HG02610 (cell line): ENCODE measurements around the gene TERT.

Experiments used
- ATAC-seq: cut with Tn5 transposase; IDR thresholded peaks from one replicate; pipeline ENCODE4 v1.9.1; 2021; ENCODE audit warnings: mild to moderate bottlenecking, moderate library complexity; ENCODE audit not compliant: unreplicated experiment

Gene TERT

GRCh38 chr5:1319436-1320256 lies 24.8 kb upstream of the TERT start:
- no peak for ATAC-seq

GRCh38 chr5:1318659-1319251 lies 23.9 kb upstream of the TERT start:
- ATAC-seq: no peak

GRCh38 chr5:1317921-1318565 lies 23.2 kb upstream of the TERT start:
- ATAC-seq: no peak

- no peak for ATAC-seq
Measured at GRCh38 chr5:1316588-1317340, 21.9 kb upstream of the TERT start.

- peak; percentile 59 for ATAC-seq
Measured at GRCh38 chr5:1315709-1316587, 21.1 kb upstream of the TERT start.

- no peak for ATAC-seq
Measured at GRCh38 chr5:1315018-1315708, 20.3 kb upstream of the TERT start.

- no peak for ATAC-seq
Measured at GRCh38 chr5:1314564-1314982, 19.7 kb upstream of the TERT start.

- ATAC-seq: peak; percentile 84
Measured at GRCh38 chr5:1312993-1313833, 18.3 kb upstream of the TERT start.

- ATAC-seq: no peak
Measured at GRCh38 chr5:1312206-1312605, 17.3 kb upstream of the TERT start.

GRCh38 chr5:1311439-1312055 lies 16.7 kb upstream of the TERT start:
- no peak for ATAC-seq

GRCh38 chr5:1310118-1310517 lies 15.2 kb upstream of the TERT start:
- ATAC-seq: no peak

GRCh38 chr5:1304033-1304432 lies 9.2 kb upstream of the TERT start:
- ATAC-seq: no peak

GRCh38 chr5:1302258-1302657 lies 7.4 kb upstream of the TERT start:
- no peak for ATAC-seq

GRCh38 chr5:1300581-1301083 lies 5.8 kb upstream of the TERT start:
- no peak for ATAC-seq

- ATAC-seq: no peak
Measured at GRCh38 chr5:1299961-1300360, 5.1 kb upstream of the TERT start.

GRCh38 chr5:1299511-1299850 lies 4.6 kb upstream of the TERT start:
- no peak for ATAC-seq

GRCh38 chr5:1298723-1299510 lies 4.0 kb upstream of the TERT start:
- no peak for ATAC-seq
